ENCODE data around the gene GPR15LG.
"Not testable (repeated sequence)": the region's sequence is repeated elsewhere in the genome, so short reads cannot be mapped to it uniquely, and the experiment has no call there.

Gene GPR15LG

GRCh38 chr10:84148006-84148597 lies 25.5 kb upstream of the GPR15LG start:
- H3K4me1 ChIP-seq (ENCODE audit: control insufficient read depth in 1 of 2, insufficient read depth in 2 of 2, low read length in 2 of 2); H3K27ac ChIP-seq (ENCODE audit: low read depth, low read length); H3K27me3 ChIP-seq (ENCODE audit: control insufficient read depth in 1 of 2, insufficient read depth in 2 of 2, low read length in 2 of 2); H3K9ac ChIP-seq (ENCODE audit: low read depth in 1 of 2, low read length in 2 of 2); H3K9me3 ChIP-seq (ENCODE audit: control insufficient read depth in 1 of 2, low read length in 2 of 2); H3K4me3 ChIP-seq (ENCODE audit: low read depth in 1 of 2, low read length in 2 of 2): not testable (repeated sequence)
- H3K36me3 ChIP-seq (ENCODE audit: control insufficient read depth in 1 of 2, insufficient read depth in 2 of 2, low read length in 2 of 2): peaks cover 48 to 90% of the 10 kb centered on the region in 2 donors

- H3K4me3 ChIP-seq (ENCODE audit: low read depth in 1 of 2, low read length in 2 of 2): no peak overlapping the region
- no peaks in the 10 kb centered on the region for H3K4me1 ChIP-seq (ENCODE audit: control insufficient read depth in 1 of 2, insufficient read depth in 2 of 2, low read length in 2 of 2)
- H3K27ac ChIP-seq (ENCODE audit: low read depth, low read length): no peak overlapping the region
- H3K27me3 ChIP-seq (ENCODE audit: control insufficient read depth in 1 of 2, insufficient read depth in 2 of 2, low read length in 2 of 2): no peaks in the 10 kb centered on the region
- peaks cover 46 to 88% of the 10 kb centered on the region in 2 donors for H3K36me3 ChIP-seq (ENCODE audit: control insufficient read depth in 1 of 2, insufficient read depth in 2 of 2, low read length in 2 of 2)
- no peaks in the 10 kb centered on the region for H3K9me3 ChIP-seq (ENCODE audit: control insufficient read depth in 1 of 2, low read length in 2 of 2)
- no peak overlapping the region for H3K9ac ChIP-seq (ENCODE audit: low read depth in 1 of 2, low read length in 2 of 2)
Measured at GRCh38 chr10:84149854-84150253, 23.7 kb upstream of the GPR15LG start.

- H3K9me3 ChIP-seq (ENCODE audit: control insufficient read depth in 1 of 2, low read length in 2 of 2): no peaks in the 10 kb centered on the region
- H3K27me3 ChIP-seq (ENCODE audit: control insufficient read depth in 1 of 2, insufficient read depth in 2 of 2, low read length in 2 of 2): no peaks in the 10 kb centered on the region
- no peak overlapping the region for H3K9ac ChIP-seq (ENCODE audit: low read depth in 1 of 2, low read length in 2 of 2)
- no peak overlapping the region for H3K27ac ChIP-seq (ENCODE audit: low read depth, low read length)
- peaks cover 41 to 67% of the 10 kb centered on the region in 2 donors for H3K36me3 ChIP-seq (ENCODE audit: control insufficient read depth in 1 of 2, insufficient read depth in 2 of 2, low read length in 2 of 2)
- H3K4me1 ChIP-seq (ENCODE audit: control insufficient read depth in 1 of 2, insufficient read depth in 2 of 2, low read length in 2 of 2): peaks cover 0 to under 1% of the 10 kb centered on the region in 2 donors
- H3K4me3 ChIP-seq (ENCODE audit: low read depth in 1 of 2, low read length in 2 of 2): no peak overlapping the region
Measured at GRCh38 chr10:84152769-84153168, 20.8 kb upstream of the GPR15LG start.

- Histone ChIP-seq H3K9me3 (ENCODE audit: control insufficient read depth in 1 of 2, low read length in 2 of 2) (no peaks in the 10 kb centered on the region), H3K9ac (ENCODE audit: low read depth in 1 of 2, low read length in 2 of 2) (no peak overlapping the region), H3K4me1 (ENCODE audit: control insufficient read depth in 1 of 2, insufficient read depth in 2 of 2, low read length in 2 of 2) (peaks cover 9 to 16% of the 10 kb centered on the region in 2 donors), H3K27ac (ENCODE audit: low read depth, low read length) (no peak overlapping the region), H3K36me3 (ENCODE audit: control insufficient read depth in 1 of 2, insufficient read depth in 2 of 2, low read length in 2 of 2) (peaks cover 27 to 44% of the 10 kb centered on the region in 2 donors), H3K4me3 (ENCODE audit: low read depth in 1 of 2, low read length in 2 of 2) (no peak overlapping the region), H3K27me3 (ENCODE audit: control insufficient read depth in 1 of 2, insufficient read depth in 2 of 2, low read length in 2 of 2) (peaks cover 0 to 3% of the 10 kb centered on the region in 2 donors)
Measured at GRCh38 chr10:84155521-84155920, 18.1 kb upstream of the GPR15LG start.

- peaks cover 22 to 40% of the 10 kb centered on the region in 2 donors for H3K36me3 ChIP-seq (ENCODE audit: control insufficient read depth in 1 of 2, insufficient read depth in 2 of 2, low read length in 2 of 2)
- H3K27ac ChIP-seq (ENCODE audit: low read depth, low read length): no peak overlapping the region
- H3K9me3 ChIP-seq (ENCODE audit: control insufficient read depth in 1 of 2, low read length in 2 of 2): no peaks in the 10 kb centered on the region
- no peak overlapping the region for H3K9ac ChIP-seq (ENCODE audit: low read depth in 1 of 2, low read length in 2 of 2)
- H3K4me3 ChIP-seq (ENCODE audit: low read depth in 1 of 2, low read length in 2 of 2): no peak overlapping the region
- H3K27me3 ChIP-seq (ENCODE audit: control insufficient read depth in 1 of 2, insufficient read depth in 2 of 2, low read length in 2 of 2): peaks cover 0 to 3% of the 10 kb centered on the region in 2 donors
- H3K4me1 ChIP-seq (ENCODE audit: control insufficient read depth in 1 of 2, insufficient read depth in 2 of 2, low read length in 2 of 2): peaks cover 9 to 16% of the 10 kb centered on the region in 2 donors
Measured at GRCh38 chr10:84156009-84156408, 17.6 kb upstream of the GPR15LG start.

- Histone ChIP-seq H3K4me3 (ENCODE audit: low read depth in 1 of 2, low read length in 2 of 2) (no peak overlapping the region), H3K9me3 (ENCODE audit: control insufficient read depth in 1 of 2, low read length in 2 of 2) (no peaks in the 10 kb centered on the region), H3K4me1 (ENCODE audit: control insufficient read depth in 1 of 2, insufficient read depth in 2 of 2, low read length in 2 of 2) (peaks cover 9 to 16% of the 10 kb centered on the region in 2 donors), H3K27me3 (ENCODE audit: control insufficient read depth in 1 of 2, insufficient read depth in 2 of 2, low read length in 2 of 2) (peaks cover 3 to 4% of the 10 kb centered on the region in 2 donors), H3K36me3 (ENCODE audit: control insufficient read depth in 1 of 2, insufficient read depth in 2 of 2, low read length in 2 of 2) (peaks cover 19 to 35% of the 10 kb centered on the region in 2 donors), H3K9ac (ENCODE audit: low read depth in 1 of 2, low read length in 2 of 2) (no peak overlapping the region), H3K27ac (ENCODE audit: low read depth, low read length) (no peak overlapping the region)
Measured at GRCh38 chr10:84156768-84157167, 16.8 kb upstream of the GPR15LG start.

- Histone ChIP-seq H3K9ac (ENCODE audit: low read depth in 1 of 2, low read length in 2 of 2) (no peak overlapping the region), H3K27me3 (ENCODE audit: control insufficient read depth in 1 of 2, insufficient read depth in 2 of 2, low read length in 2 of 2) (peaks cover 3 to 4% of the 10 kb centered on the region in 2 donors), H3K4me1 (ENCODE audit: control insufficient read depth in 1 of 2, insufficient read depth in 2 of 2, low read length in 2 of 2) (peaks cover 9 to 16% of the 10 kb centered on the region in 2 donors), H3K36me3 (ENCODE audit: control insufficient read depth in 1 of 2, insufficient read depth in 2 of 2, low read length in 2 of 2) (peaks cover 10 to 22% of the 10 kb centered on the region in 2 donors), H3K9me3 (ENCODE audit: control insufficient read depth in 1 of 2, low read length in 2 of 2) (no peaks in the 10 kb centered on the region), H3K4me3 (ENCODE audit: low read depth in 1 of 2, low read length in 2 of 2) (no peak overlapping the region), H3K27ac (ENCODE audit: low read depth, low read length) (no peak overlapping the region)
Measured at GRCh38 chr10:84158061-84158460, 15.5 kb upstream of the GPR15LG start.

GRCh38 chr10:84158550-84158949 lies 15.1 kb upstream of the GPR15LG start:
- peaks cover 9 to 16% of the 10 kb centered on the region in 2 donors for H3K4me1 ChIP-seq (ENCODE audit: control insufficient read depth in 1 of 2, insufficient read depth in 2 of 2, low read length in 2 of 2)
- H3K9ac ChIP-seq (ENCODE audit: low read depth in 1 of 2, low read length in 2 of 2): no peak overlapping the region
- H3K27ac ChIP-seq (ENCODE audit: low read depth, low read length): no peak overlapping the region

GRCh38 chr10:84159076-84159685 lies 14.4 kb upstream of the GPR15LG start:
- no peaks in the 10 kb centered on the region for H3K9me3 ChIP-seq (ENCODE audit: control insufficient read depth in 1 of 2, low read length in 2 of 2)
- H3K4me3 ChIP-seq (ENCODE audit: low read depth in 1 of 2, low read length in 2 of 2): no peak overlapping the region
- no peak overlapping the region for H3K9ac ChIP-seq (ENCODE audit: low read depth in 1 of 2, low read length in 2 of 2)
- no peak overlapping the region for H3K27ac ChIP-seq (ENCODE audit: low read depth, low read length)
- peaks cover 4 to 10% of the 10 kb centered on the region in 2 donors for H3K36me3 ChIP-seq (ENCODE audit: control insufficient read depth in 1 of 2, insufficient read depth in 2 of 2, low read length in 2 of 2)
- H3K27me3 ChIP-seq (ENCODE audit: control insufficient read depth in 1 of 2, insufficient read depth in 2 of 2, low read length in 2 of 2): peaks cover 3 to 4% of the 10 kb centered on the region in 2 donors
- peaks cover 9 to 16% of the 10 kb centered on the region in 2 donors for H3K4me1 ChIP-seq (ENCODE audit: control insufficient read depth in 1 of 2, insufficient read depth in 2 of 2, low read length in 2 of 2)

More at GRCh38 chr10:84158550-84158949, 15.1 kb upstream of the GPR15LG start:
- H3K36me3 ChIP-seq (ENCODE audit: control insufficient read depth in 1 of 2, insufficient read depth in 2 of 2, low read length in 2 of 2): peaks cover 7 to 17% of the 10 kb centered on the region in 2 donors
- peaks cover 3 to 4% of the 10 kb centered on the region in 2 donors for H3K27me3 ChIP-seq (ENCODE audit: control insufficient read depth in 1 of 2, insufficient read depth in 2 of 2, low read length in 2 of 2)
- no peak overlapping the region for H3K4me3 ChIP-seq (ENCODE audit: low read depth in 1 of 2, low read length in 2 of 2)
- H3K9me3 ChIP-seq (ENCODE audit: control insufficient read depth in 1 of 2, low read length in 2 of 2): no peaks in the 10 kb centered on the region

- no peak overlapping the region for H3K4me3 ChIP-seq (ENCODE audit: low read depth in 1 of 2, low read length in 2 of 2)
- peaks cover 9 to 16% of the 10 kb centered on the region in 2 donors for H3K4me1 ChIP-seq (ENCODE audit: control insufficient read depth in 1 of 2, insufficient read depth in 2 of 2, low read length in 2 of 2)
- no peaks in the 10 kb centered on the region for H3K9me3 ChIP-seq (ENCODE audit: control insufficient read depth in 1 of 2, low read length in 2 of 2)
- no peak overlapping the region for H3K9ac ChIP-seq (ENCODE audit: low read depth in 1 of 2, low read length in 2 of 2)
- H3K36me3 ChIP-seq (ENCODE audit: control insufficient read depth in 1 of 2, insufficient read depth in 2 of 2, low read length in 2 of 2): no peaks in the 10 kb centered on the region
- no peak overlapping the region for H3K27ac ChIP-seq (ENCODE audit: low read depth, low read length)
- H3K27me3 ChIP-seq (ENCODE audit: control insufficient read depth in 1 of 2, insufficient read depth in 2 of 2, low read length in 2 of 2): peaks cover 3 to 4% of the 10 kb centered on the region in 2 donors
Measured at GRCh38 chr10:84160663-84161362, 12.8 kb upstream of the GPR15LG start.
